GM20431 (cell line): ENCODE measurements around the gene ETFB.

Experiments used
- in situ Hi-C: fragments of 300-500 bp; cut with MseI, MboI; formaldehyde crosslinking; loops from one replicate; pipeline ENCODE4 v1.15.0; 2020; ENCODE audit warnings: low sequenced_read_pairs; ENCODE audit not compliant: unreplicated experiment

The ETFB gene

DNA sequence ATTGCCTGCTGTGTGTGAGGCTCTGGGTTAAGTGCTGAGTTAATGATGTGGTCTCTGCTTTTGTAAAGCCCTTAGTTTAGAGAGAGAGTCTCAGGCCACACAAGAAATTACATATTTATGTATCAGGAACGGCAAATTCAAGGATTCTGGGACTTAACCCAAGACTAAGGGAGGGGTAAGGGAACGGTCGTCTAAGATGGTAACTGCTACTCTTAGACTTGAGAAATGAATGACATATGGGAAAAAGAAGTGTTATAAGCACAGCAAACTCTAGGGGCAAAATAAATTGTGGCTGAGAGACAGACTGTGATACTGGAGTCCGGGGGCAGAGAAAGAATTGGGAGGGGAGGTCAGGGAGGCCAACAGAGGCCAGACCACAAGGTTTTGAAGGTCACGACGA, 34.5 kb downstream of the ETFB start:
- in situ Hi-C loops = loop anchor here (10.0 kb wide), 1 partner anchor 323 kb away; no protein-coding TSS in a partner anchor

DNA sequence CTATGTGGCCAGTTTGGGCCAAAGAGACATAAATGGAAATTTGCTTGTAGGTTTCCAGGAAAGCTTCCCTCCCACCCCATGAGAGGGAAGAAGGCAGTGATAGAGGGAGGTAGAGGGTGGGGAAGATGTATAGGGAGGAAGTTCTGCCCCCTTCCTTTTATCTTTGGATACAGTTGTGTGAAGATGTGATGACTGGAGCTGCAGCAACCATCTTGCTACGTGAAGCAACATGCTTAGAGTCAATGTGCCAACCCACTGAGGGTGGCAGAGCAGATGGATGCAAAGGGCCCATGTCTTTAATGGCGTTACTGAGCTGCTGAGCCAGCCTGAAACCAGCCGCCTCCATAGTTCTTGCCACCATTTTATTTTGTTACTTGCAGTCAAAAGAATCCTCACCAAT, 35.0 kb downstream of the ETFB start:
- in situ Hi-C loops = loop anchor here (10.0 kb wide), 1 partner anchor 324 kb away; no protein-coding TSS in a partner anchor

DNA sequence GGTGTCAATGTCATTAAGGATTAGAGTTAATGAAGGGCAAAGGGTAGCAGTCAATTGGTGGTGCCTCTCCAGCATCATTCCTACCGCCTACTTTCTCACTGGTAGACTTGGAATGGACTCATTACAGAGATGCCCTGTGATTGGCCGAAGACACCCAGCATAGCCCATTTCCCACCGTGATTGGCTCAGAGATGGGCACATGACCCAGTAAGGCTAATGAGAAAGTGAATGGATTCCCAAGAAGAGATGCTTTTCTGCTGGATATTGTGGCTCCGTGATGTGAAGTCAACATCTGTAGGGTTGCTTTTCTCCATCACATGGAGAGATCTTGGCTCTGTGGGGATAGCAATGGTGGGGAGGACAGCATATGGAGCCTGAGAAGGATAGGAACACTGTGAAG, 35.8 kb downstream of the ETFB start:
- in situ Hi-C loops = loop anchor here (10.0 kb wide), 1 partner anchor 324 kb away; no protein-coding TSS in a partner anchor

DNA sequence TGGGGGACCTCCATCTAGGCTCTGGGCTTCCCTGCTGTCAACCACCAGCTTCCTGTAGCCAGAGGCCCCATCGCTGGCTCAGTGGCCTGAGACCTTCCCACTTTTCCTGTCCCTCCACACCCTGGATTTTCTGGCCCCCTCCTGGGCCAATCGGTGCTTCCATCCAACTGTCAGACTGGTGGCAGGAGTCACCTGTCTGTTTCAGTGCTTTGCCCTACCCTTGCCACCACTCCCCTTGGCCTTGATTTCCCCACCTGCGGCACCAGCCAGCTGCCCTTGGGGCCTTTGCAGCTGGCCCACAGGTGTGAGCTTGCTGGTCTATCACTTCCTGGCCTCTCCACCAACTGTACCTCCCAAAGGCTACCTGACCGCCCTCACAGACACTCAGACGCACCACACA, 36.8 kb downstream of the ETFB start:
- in situ Hi-C loops = no loop called here

DNA sequence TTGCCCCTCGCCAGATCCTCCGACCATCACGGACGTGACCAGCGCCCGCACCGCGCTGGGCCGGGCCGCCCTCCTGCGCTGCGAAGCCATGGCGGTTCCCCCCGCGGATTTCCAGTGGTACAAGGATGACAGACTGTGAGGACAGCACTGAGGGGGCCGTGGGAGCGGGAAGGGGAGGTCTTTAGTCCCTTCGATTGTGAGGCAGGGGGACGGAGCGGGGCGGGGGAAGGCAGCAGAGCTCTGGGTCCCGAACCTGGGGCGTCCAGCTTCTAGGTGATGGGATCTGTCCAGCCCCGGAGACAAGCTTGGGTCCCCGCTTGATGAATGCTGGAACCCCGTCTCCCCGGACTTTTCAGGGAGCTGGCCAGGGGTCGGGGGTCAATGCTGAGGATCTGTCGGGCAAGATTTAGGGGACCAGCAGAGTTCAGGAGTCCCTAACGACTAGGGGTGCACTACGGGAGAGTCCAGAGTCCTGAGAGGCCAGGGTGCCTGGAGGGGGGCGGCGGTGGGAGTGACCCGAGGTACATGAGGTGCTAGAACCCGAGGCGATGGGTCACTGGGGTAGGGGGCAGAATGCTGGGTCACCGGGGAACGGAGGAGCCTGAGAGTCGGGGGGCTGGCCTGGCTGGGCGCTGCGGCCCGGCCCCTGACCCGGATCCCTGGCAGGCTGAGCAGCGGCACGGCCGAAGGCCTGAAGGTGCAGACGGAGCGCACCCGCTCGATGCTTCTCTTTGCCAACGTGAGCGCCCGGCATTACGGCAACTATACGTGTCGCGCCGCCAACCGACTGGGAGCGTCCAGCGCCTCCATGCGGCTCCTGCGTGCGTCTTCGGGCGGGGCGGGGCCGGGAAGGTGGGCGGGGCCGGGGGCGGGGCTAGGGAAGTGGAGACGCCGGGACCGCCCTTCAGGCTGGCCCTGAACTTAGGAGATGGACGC, 38.9 kb downstream of the ETFB start:
- in situ Hi-C loops = no loop called here

DNA sequence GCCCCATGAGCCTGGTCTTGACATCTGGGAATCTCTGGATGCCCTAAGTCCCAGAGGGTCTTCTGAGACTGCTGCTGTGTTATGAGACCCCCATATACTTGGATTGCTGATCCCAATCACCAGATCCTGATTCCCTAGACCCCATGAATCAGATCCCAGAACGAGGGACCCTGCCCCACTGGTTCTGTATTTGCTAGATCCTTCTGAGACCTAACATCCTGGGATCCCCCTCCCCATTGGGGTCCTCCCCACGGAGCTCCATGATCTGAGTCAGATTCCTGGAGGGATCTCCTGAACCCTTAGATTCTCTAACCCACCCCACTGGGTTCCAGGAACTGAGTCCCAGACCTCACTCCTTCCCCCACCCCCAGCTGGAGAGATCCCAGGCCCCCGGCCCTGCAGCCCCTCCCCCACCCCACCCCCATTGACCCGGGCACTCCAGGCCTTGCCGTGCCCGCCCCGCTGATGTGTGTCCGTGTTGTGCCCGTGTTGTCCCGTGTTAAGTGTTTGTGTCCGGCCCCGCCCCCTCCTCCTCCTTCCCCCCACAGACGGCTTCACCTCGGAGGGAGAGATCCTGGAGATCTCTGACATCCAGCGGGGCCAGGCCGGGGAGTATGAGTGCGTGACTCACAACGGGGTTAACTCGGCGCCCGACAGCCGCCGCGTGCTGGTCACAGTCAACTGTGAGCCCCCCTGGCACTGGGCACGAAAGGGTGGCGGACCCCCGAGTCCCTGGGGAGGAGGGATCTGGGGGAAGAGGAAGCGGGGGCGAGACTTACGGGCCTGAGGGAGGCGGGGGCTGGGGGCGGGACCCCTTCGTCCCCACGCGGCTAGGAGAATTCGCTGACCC, 39.7 kb downstream of the ETFB start:
- in situ Hi-C loops = no loop called here

DNA sequence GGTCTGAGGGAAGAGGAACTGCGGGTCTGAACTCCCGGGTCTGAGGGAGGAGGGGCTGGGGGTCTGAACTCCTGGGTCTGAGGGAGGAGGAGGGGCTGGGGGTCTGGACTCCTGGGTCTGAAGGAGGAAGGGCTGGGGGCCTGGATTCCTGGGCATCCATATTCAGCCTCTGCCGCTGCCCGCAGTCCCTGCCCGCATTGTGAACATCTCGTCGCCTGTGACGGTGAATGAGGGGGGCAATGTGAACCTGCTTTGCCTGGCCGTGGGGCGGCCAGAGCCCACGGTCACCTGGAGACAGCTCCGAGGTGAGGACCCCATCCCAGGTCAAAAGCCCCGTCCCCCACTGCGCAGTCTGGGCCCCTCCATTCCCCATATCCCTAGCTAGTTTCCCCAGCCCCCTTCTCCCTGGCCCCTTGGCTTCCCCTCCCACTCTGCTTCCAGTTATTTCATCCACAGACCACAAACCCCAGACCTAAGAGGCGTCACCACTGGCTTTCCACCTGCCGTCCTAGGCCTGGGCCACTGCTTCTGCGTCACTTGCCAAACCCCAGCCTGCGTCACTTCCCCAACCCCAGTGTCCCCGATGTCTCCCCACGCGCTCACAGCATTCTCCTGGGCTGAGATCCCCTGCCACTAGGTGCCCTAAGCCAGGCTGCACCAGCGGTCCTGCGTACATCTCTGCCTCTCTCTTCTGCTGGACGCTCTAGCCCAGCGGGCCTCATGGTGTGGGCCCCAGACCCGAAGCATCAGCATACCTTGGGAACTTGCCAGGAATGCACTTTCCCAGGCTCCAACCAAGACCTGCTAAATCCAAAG, 40.8 kb downstream of the ETFB start:
- in situ Hi-C loops = no loop called here

DNA sequence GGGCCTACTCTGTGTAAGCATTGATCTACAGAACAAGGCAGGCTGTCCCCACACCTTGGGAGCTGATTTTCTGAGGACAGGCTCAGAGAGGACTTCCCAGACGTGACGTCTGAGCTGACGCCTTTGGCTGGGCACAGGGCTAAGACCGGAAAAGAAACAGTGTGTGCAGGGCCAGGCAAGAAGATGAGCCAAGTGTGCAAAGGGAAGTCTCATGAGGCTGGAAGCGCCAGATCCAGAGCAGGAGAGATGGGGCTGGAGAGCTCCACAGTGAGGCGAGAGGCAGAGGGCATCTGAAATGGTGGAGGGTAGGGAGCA, 42.1 kb downstream of the ETFB start:
- in situ Hi-C loops = no loop called here

DNA sequence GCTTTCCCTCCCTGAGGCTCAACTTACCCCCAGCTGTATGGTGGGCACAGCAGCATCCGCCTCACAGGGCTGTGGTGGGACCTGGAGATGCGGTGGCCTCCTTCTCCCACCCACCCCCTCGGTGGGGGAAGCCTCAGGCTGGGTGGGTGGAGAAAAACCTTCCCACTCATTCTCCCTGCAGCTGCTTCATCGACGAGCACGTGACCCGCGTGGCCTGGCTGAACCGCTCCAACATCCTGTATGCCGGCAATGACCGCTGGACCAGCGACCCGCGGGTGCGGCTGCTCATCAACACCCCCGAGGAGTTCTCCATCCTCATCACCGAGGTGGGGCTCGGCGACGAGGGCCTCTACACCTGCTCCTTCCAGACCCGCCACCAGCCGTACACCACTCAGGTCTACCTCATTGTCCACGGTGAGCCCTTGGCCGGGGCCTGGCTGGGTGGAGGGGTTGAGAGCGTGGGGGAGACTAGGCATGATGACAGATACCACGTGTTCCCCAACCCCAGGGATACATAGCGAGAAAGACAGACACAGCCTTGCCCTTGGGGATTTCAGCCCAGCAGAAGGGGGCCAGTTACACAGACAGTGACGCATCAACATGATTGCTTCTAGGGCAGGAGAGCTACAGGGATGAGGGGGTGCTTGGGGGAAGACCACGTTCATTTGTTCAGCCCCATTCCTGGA, 42.6 kb downstream of the ETFB start:
- in situ Hi-C loops = no loop called here

DNA sequence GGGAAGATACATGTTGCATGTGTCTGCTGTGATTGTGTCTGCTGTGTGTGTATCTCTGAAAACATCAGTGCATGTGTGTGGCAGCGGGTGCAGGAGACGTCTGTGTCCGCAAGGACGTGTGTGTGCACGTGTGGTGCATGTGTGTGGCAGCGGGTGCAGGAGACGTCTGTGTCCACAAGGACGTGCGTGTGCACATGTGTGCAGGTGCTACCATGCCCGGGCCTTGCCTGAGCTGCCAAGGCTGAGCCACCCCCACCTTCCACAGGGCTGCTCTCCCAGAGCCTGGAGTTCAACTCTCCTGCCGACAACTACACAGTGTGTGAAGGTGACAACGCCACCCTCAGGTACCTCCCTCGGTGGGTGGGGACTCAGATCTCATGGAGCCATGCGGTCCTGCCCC, 44.4 kb downstream of the ETFB start:
- in situ Hi-C loops = no loop called here

DNA sequence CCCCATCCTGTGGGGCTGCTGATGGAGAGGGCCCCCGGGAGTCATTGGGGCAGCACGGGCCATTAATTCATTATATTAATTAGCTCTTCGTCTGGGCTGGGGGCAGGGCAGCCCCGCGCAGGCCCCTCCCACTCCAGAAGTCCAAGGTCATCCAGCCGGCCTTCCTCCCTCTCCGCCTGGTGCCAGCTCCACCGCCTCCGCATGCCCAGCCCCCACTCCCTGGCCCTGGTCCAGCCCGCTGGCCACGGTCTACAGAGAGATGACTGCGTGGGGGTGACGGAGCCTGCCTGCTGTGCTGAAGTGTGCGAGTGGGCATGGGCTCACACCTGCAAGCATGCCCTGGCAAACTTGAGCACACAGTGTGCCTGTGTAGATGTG, 45.9 kb downstream of the ETFB start:
- in situ Hi-C loops = no loop called here

DNA sequence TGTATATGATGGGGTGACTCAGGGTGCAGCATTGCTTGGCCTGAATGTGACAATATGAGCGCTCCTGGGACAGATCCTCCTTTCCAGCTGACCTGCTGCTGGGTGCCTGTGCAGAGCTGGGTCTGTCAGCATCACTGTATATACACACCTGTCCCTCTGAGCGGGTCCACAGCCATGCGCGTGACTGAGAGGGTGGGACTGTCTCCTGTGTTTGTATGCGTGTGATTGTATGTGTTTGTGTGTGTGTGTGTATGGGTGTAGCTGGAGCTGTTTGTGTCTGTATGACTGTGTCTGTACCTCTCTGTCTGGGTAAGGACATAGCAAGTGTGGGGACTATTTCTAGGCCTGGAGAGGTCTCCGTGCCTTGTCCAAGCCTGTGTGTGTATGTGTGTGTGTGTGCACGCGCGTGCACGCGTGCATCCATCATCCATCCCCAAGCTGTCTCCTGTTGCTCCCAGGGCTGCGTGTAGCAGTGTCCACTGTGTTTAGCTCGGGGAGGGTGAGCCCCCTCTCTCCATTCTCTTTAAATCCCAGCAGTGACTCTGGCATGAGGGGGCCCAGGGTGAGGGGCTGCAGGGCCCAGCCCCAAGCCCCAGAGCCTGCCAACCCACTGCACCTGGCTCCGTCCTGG, 46.4 kb downstream of the ETFB start:
- in situ Hi-C loops = no loop called here

DNA sequence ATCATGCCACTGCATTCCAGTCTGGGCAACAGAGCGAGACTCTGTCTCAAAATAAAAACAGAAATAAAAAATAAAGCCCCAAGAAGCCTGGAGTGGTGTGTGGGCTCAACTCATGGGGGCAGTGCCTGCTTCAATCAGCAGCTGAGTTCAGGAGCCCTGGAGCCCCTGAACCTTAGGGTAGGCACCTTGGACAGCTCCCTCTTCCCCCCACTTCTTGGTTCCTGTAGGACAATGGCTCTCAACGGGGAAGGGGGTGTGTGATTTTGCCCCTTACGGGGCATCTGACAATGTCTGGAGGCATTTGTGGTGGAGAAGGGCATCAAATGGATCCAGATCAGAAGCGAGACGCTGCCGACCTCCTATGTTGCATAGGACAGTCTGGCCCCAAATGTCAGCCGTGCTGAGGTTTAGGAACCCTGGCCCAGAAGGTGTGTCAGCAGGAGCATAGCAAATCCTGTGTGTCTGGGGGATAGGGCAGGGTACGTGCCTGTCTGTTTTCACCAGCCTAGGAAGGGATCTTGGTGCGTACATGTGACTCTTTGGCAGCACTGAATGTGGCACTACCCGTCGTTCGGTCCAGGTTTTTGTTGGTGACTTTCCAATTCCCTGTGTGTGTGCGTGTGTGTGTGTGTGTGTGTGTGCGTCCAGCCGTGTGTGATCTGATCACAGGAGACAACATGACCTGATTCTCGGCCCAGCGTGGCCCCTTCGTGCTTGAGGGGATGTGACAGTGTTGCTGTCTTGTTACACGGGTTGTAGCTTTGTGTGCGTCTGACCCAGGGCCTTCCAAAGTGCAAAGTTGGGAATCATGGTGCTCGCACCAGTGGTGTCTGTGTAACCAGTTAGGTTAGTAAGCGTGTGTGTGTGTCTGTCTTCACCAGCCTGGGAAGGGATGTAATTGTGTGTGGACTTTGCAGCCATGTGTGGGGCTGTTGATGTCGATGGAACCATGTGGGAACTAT, 47.2 kb downstream of the ETFB start:
- in situ Hi-C loops = no loop called here

DNA sequence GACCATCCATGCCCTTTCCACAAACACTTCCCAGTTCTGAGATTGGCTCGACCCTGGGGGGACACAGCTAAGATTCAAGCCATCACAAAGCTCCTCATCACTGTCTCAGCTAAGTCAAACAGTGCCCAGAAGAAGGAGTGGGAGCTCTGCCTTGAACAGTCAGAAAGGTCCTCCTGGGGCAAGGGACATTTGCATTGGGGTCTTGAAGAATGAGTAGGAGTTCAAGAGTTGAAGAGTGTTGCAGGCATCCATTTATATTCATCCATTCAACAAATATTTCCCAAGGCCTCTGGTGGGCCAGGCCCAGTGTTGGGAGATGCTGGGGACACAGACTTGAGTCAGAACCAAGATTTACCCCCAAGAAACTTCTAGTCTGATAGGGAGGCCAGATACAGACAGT, 48.2 kb downstream of the ETFB start:
- in situ Hi-C loops = no loop called here

DNA sequence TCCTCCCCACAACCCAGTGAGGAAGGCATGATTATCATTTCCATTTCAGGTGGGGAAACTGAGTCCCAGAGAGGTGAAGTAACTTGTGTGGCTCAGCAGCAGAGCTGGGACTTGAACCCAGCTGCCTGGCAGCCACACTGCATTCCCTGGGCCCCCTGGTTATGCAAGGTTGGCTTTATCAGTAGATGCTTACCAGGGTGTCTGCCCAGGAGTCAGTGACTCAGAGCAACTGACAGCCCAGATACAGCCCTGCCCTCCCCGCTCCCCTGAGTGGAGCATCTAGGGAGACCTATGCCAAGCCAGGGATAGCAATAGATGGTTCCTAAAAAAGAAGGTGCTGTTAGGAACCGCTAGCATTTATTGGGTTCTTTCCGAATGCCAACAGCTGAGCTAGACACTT, 48.8 kb downstream of the ETFB start:
- in situ Hi-C loops = no loop called here

DNA sequence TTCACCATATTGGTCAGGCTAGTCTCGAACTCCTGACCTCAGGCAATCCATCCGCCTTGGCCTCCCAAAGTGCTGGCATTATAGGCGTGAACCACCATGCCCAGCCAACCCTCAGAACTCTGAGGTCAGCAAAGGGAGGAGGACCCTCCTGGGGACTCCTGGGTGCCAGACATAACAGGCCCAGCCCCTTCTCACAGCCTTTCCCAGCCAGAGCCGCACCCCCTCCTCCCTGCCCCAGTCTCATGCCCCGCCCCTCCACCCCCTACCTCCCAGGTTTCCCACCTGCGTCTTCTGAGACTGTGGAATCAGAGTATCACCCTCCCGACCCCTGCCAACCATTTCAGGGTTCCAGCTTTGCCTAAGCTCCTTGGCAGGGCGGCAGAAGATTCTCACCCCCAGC, 49.5 kb downstream of the ETFB start:
- in situ Hi-C loops = no loop called here

DNA sequence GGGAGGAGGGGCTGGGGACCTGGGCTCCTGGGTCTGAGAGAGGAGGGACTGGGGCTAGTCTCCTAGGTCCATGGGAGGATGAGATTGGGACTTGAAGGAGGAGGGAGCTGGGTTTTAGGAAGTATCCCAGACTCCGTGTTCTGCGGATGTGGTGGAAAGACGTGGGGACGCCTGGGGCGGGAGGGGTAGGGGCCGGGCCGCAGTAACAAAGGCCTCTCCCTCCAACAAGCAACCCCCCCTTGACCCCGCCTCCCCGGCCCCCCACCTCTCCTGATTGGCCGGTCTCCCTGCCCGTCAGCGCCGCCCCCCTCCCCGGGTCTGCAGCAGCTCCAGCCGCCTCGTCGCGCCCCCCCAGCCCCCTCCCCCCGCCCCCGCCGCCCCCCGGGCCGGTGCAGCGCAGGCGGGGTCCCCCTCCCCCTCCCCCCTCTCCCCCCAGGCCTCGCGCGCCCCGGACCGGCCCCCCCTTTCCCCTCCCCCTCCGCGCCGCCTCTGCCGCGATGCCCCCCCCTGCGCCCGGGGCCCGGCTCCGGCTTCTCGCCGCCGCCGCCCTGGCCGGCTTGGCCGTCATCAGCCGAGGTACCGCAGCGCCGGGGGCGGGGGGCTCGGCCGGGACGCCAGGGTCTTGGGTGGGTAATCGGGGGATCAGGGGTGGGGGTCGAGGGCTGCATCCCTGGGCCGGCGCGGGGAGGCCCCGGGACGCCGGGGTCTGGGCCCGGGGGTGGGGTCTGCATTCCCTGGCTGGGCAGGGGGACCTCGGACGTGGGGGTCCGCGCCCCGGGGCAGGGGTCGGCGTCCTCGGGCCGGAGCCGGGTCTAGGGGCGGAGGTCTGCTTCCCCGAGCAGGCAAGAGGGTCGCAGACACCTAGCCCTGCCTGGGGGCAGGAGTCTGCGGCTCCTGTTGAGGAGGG, 54.6 kb downstream of the ETFB start, which contains the start of gene IGLON5:
Gene IGLON5, plus strand, starts transcription at position 294 of the 907 bp plus-strand sequence. Its CDS starts 204 bp downstream, at position 498.
- in situ Hi-C loops = no loop called here
